OCI-LY7 (cell line): ENCODE measurements around the gene HS3ST3B1.

Experiments
- EZH2phosphoT487 ChIP-seq: fragments of 200-600 bp; sonication (generic); IDR thresholded peaks from 2 replicates; pipeline ENCODE4 v1.6.1; 2018; ENCODE audit warnings: low read depth, borderline replicate concordance, mild to moderate bottlenecking, mixed run types, antibody characterized with exemption, low read length, moderate library complexity, mixed read lengths
- TF ChIP-seq, protein P1 (sequence below): fragments of 200-600 bp; sonication (generic); conservative IDR thresholded peaks from 2 replicates; pipeline ENCODE4 v1.5.1; 2014; ENCODE audit warnings: mild to moderate bottlenecking, antibody characterized with exemption, low read length, moderate library complexity, mixed read lengths

- TF ChIP-seq, protein P1, sequence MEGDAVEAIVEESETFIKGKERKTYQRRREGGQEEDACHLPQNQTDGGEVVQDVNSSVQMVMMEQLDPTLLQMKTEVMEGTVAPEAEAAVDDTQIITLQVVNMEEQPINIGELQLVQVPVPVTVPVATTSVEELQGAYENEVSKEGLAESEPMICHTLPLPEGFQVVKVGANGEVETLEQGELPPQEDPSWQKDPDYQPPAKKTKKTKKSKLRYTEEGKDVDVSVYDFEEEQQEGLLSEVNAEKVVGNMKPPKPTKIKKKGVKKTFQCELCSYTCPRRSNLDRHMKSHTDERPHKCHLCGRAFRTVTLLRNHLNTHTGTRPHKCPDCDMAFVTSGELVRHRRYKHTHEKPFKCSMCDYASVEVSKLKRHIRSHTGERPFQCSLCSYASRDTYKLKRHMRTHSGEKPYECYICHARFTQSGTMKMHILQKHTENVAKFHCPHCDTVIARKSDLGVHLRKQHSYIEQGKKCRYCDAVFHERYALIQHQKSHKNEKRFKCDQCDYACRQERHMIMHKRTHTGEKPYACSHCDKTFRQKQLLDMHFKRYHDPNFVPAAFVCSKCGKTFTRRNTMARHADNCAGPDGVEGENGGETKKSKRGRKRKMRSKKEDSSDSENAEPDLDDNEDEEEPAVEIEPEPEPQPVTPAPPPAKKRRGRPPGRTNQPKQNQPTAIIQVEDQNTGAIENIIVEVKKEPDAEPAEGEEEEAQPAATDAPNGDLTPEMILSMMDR, result no peak
- TF ChIP-seq EZH2phosphoT487, result no peak
Observed at GRCh38 chr17:14372461-14372860, 71.6 kb downstream of the HS3ST3B1 start.
